GM10248 (cell line): ENCODE results near the gene PLCH2.

Experiments
- CTCF ChIA-PET: fragments of 300-600 bp; sonication (Branson Sonifier 250); formaldehyde crosslinking; extraction: SDS; loops from one replicate; lab custom pipeline; 2021; ENCODE audit warnings: antibody characterized with exemption; lab: Yijun Ruan, JAX
- POLR2A ChIA-PET: fragments of 350-650 bp; sonication (Branson Sonifier 250); formaldehyde crosslinking; extraction: SDS; loops from one replicate; lab custom pipeline; 2020; ENCODE audit warnings: antibody characterized with exemption; lab: Yijun Ruan, JAX
- DNase-seq: peaks from one replicate; pipeline ENCODE4 v3.0.0; 2012; ENCODE audit errors: extremely low spot score
- CTCF ChIP-seq: IDR thresholded peaks from 2 replicates; pipeline ENCODE4 v1.5.1; 2012; ENCODE audit warnings: mild to moderate bottlenecking, low read depth; ENCODE audit errors: extremely low read depth, missing control alignments, control extremely low read depth

The PLCH2 gene

DNA sequence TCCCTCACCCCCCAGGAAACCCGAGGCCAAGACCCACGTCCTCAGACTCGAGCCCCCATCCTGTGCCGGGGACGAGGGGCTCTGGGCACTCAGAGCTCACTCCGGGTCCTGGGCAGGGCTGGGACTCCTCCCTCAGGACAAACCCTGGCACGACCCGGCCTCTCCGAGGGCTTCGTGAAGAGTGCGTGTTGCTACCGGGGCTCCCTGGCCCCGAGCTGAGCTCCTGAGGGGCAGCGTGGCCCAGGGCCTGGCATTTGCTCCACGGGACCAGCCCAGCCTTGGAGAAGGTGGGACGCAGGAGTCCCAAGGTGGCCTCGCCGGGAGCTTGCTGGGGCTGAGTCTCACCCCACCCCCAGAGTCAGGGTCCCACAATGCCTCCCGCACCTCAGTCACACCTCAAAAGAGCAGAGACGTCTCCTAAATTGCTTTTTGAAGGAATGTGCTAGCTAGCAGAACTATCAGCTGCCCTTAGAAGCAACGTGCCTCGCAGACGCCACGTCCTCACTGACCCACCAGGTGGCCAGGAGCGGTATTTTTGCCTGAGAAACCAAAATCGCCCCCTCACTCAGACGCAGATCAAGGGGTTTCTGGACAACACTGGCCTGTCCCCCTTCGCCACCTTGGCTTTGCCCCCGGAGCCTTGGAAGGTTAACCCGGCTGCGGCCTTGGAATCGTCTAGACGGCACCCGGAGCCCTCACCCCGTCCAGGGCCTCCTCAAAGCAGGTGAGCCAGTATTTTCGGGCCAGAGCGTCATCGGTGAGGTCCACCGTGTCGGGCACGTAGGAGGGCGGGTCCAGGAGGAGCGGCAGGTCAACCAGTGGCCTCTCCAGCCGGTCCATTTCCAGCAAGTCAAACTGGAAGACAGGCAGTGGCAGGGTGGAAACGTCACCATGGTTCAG, 39.0 kb downstream of the PLCH2 start:
- ChIA-PET POLR2A (no interaction called here), CTCF (no interaction called here)
- no peak for TF ChIP-seq CTCF
- no peak for DNase-seq

GRCh38 chr1:2515763-2516080, 39.6 kb downstream of the PLCH2 start:
- POLR2A ChIA-PET = no interaction called here
- CTCF ChIA-PET = no interaction called here
- no peak for TF ChIP-seq CTCF
- no peak for DNase-seq

DNA sequence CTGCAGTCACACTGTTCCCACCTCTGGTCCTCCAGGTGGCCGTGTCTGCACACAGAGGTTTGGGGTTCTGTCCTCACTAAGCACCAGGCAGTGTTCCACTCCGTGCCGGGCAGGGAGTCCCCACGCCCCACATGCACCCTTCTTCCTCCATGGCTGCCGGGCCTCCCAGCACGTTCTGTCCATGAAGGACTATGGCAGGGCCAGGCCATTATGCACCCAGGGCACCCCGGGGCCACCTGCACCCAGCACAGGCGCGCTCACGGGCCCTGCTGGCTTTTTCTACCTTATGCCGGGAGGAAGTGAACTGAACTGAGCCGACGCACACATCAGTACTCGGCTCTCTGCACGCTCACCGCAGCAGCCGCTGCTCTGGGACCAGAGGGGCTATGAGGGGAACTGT, 40.0 kb downstream of the PLCH2 start:
- ChIA-PET POLR2A (no interaction called here), CTCF (no interaction called here)
- DNase-seq = no peak
- no peak for TF ChIP-seq CTCF

GRCh38 chr1:2516946-2517345, 40.9 kb downstream of the PLCH2 start:
- DNase-seq = no peak
- no peak for TF ChIP-seq CTCF
- ChIA-PET POLR2A (no interaction called here), CTCF (no interaction called here)

GRCh38 chr1:2517966-2518365, 41.9 kb downstream of the PLCH2 start:
- ChIA-PET CTCF (interaction anchor here (1.0 kb wide), 1 partner anchor 22 kb away, joined by 3 read pairs; no protein-coding TSS in a partner anchor), POLR2A (no interaction called here)
- no peak for DNase-seq

DNA sequence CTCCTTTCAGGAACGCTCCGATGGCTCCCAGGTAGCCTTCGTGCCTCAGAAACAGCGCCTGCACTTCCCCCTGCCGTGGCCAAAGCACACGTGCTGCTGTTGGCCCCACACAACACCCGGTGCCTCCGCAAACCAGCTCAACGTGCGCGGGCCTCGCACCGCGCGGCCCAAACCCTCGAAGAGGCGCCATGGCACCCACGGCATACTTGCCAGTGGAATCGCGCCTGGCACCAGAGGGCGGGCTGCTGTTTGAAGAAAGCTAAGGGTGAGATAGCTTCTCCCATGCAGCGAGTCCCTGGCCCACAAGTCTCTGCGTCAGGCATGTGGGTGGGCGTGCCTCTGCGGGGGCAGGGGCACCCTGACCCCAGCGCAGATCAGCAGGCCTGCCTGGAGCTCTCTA, 42.4 kb downstream of the PLCH2 start:
- CTCF ChIA-PET = interaction anchor here (1.0 to 1.1 kb wide), 2 partner anchors 21 to 30 kb away, joined by 3 read pairs; no protein-coding TSS in a partner anchor
- TF ChIP-seq CTCF = no peak
- POLR2A ChIA-PET = no interaction called here
- no peak for DNase-seq

More at GRCh38 chr1:2517966-2518365, 41.9 kb downstream of the PLCH2 start:
- no peak for TF ChIP-seq CTCF
